CD4-positive, alpha-beta T cell treated with Interleukin-1 beta for 1 hour (primary cell): Measurements from ENCODE around the gene EHMT1.
"Not testable (repeated sequence)": the region's sequence is repeated elsewhere in the genome, so short reads cannot be mapped to it uniquely, and the experiment has no call there.

ENCODE experiments used
- DNase-seq, 2 donors: peaks; one replicate each; pipeline ENCODE4 v3.0.0-alpha.2; 2020 to 2022

The EHMT1 gene

GRCh38 chr9:137878146-137878941 lies 259.5 kb downstream of the EHMT1 start:
- no peak for DNase-seq

- no peak for DNase-seq
These were observed 260.2 kb downstream of the EHMT1 start for GRCh38 chr9:137879052-137879451.

- no peak for DNase-seq
These were observed 260.9 kb downstream of the EHMT1 start for GRCh38 chr9:137879566-137880150.

GRCh38 chr9:137880160-137880975 lies 261.6 kb downstream of the EHMT1 start:
- no peak for DNase-seq

GRCh38 chr9:137880976-137881530 lies 262.2 kb downstream of the EHMT1 start:
- DNase-seq, result no peak

GRCh38 chr9:137881591-137882505 lies 263.0 kb downstream of the EHMT1 start:
- no peak for DNase-seq

- DNase-seq, result no peak
These were observed 263.7 kb downstream of the EHMT1 start for GRCh38 chr9:137882506-137882821.

GRCh38 chr9:137883977-137884376 lies 265.2 kb downstream of the EHMT1 start:
- not testable (repeated sequence) for DNase-seq

GRCh38 chr9:137884547-137884946 lies 265.7 kb downstream of the EHMT1 start:
- peak in 1 of 2 donors; percentile 4 for DNase-seq

- not testable (repeated sequence) for DNase-seq
These were observed 266.3 kb downstream of the EHMT1 start for GRCh38 chr9:137885121-137885520.
